GM18508 (cell line): Measurements from ENCODE around the gene ADCY5.

Source experiments
- ATAC-seq: cut with Tn5 transposase; IDR thresholded peaks from one replicate; pipeline ENCODE4 v1.9.1; 2021; ENCODE audit warnings: moderate number of reproducible peaks; ENCODE audit not compliant: insufficient read depth, unreplicated experiment

ADCY5 gene

GRCh38 chr3:123295171-123295900, 153.6 kb downstream of the ADCY5 start:
- no peak for ATAC-seq

- no peak for ATAC-seq
These were observed 154.5 kb downstream of the ADCY5 start for GRCh38 chr3:123294296-123294938.

- no peak for ATAC-seq
These were observed 156.3 kb downstream of the ADCY5 start for GRCh38 chr3:123292321-123293310.

- ATAC-seq: no peak
These were observed 157.5 kb downstream of the ADCY5 start for GRCh38 chr3:123291404-123291803.

GRCh38 chr3:123290962-123291361, 157.9 kb downstream of the ADCY5 start:
- ATAC-seq: no peak

- no peak for ATAC-seq
These were observed 158.6 kb downstream of the ADCY5 start for GRCh38 chr3:123290107-123290930.

- ATAC-seq: no peak
These were observed 159.3 kb downstream of the ADCY5 start for GRCh38 chr3:123289391-123290106.

GRCh38 chr3:123287962-123288302, 161.0 kb downstream of the ADCY5 start:
- no peak for ATAC-seq

GRCh38 chr3:123287051-123287961, 161.6 kb downstream of the ADCY5 start:
- no peak for ATAC-seq

- no peak for ATAC-seq
These were observed 162.4 kb downstream of the ADCY5 start for GRCh38 chr3:123286308-123287023.

GRCh38 chr3:123285931-123286307, 163.0 kb downstream of the ADCY5 start:
- no peak for ATAC-seq

GRCh38 chr3:123285479-123285878, 163.4 kb downstream of the ADCY5 start:
- ATAC-seq: no peak

- no peak for ATAC-seq
These were observed 163.8 kb downstream of the ADCY5 start for GRCh38 chr3:123285066-123285465.

GRCh38 chr3:123284399-123285010, 164.4 kb downstream of the ADCY5 start:
- ATAC-seq: no peak

- ATAC-seq: no peak
These were observed 165.1 kb downstream of the ADCY5 start for GRCh38 chr3:123283657-123284398.

- ATAC-seq: no peak
These were observed 165.8 kb downstream of the ADCY5 start for GRCh38 chr3:123283074-123283473.

GRCh38 chr3:123282461-123282860, 166.4 kb downstream of the ADCY5 start:
- ATAC-seq: no peak
